ENCODE data around the gene ALG3.

- TF ChIP-seq, protein P1, sequence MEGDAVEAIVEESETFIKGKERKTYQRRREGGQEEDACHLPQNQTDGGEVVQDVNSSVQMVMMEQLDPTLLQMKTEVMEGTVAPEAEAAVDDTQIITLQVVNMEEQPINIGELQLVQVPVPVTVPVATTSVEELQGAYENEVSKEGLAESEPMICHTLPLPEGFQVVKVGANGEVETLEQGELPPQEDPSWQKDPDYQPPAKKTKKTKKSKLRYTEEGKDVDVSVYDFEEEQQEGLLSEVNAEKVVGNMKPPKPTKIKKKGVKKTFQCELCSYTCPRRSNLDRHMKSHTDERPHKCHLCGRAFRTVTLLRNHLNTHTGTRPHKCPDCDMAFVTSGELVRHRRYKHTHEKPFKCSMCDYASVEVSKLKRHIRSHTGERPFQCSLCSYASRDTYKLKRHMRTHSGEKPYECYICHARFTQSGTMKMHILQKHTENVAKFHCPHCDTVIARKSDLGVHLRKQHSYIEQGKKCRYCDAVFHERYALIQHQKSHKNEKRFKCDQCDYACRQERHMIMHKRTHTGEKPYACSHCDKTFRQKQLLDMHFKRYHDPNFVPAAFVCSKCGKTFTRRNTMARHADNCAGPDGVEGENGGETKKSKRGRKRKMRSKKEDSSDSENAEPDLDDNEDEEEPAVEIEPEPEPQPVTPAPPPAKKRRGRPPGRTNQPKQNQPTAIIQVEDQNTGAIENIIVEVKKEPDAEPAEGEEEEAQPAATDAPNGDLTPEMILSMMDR (IDR thresholded peaks at IDR 0.05) = peak in 3 of 6 experiments; percentile 11 to 35 (median 20)
- TF ChIP-seq POLR2A (IDR thresholded peaks at IDR 0.05) = no peak
Observed at GRCh38 chr3:184234224-184234623, 14.5 kb downstream of the ALG3 start.

Measured in esophagus squamous epithelium (tissue), 4 donors.